Loucy (cell line): ENCODE measurements around the gene PPP3CA.

Source experiments
- EZH2phosphoT487 ChIP-seq: fragments of 200-600 bp; IDR thresholded peaks from 2 replicates; pipeline ENCODE4 v1.6.1; 2018; ENCODE audit warnings: antibody characterized with exemption, mild to moderate bottlenecking, moderate library complexity, borderline replicate concordance
- TF ChIP-seq, protein P1 (sequence below): fragments of 200-600 bp; sonication (generic); conservative IDR thresholded peaks from 2 replicates; pipeline ENCODE4 v1.5.1; 2014; ENCODE audit warnings: mild to moderate bottlenecking, antibody characterized with exemption, low read length

GRCh38 chr4:101032541-101032940, 314.8 kb downstream of the PPP3CA start:
- TF ChIP-seq, protein P1, sequence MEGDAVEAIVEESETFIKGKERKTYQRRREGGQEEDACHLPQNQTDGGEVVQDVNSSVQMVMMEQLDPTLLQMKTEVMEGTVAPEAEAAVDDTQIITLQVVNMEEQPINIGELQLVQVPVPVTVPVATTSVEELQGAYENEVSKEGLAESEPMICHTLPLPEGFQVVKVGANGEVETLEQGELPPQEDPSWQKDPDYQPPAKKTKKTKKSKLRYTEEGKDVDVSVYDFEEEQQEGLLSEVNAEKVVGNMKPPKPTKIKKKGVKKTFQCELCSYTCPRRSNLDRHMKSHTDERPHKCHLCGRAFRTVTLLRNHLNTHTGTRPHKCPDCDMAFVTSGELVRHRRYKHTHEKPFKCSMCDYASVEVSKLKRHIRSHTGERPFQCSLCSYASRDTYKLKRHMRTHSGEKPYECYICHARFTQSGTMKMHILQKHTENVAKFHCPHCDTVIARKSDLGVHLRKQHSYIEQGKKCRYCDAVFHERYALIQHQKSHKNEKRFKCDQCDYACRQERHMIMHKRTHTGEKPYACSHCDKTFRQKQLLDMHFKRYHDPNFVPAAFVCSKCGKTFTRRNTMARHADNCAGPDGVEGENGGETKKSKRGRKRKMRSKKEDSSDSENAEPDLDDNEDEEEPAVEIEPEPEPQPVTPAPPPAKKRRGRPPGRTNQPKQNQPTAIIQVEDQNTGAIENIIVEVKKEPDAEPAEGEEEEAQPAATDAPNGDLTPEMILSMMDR: no peak
- no peak for TF ChIP-seq EZH2phosphoT487
